HAP-1 (cell line): ENCODE measurements around the gene COPE.
"Not testable (repeated sequence)": the region's sequence is repeated elsewhere in the genome, so short reads cannot be mapped to it uniquely, and the experiment has no call there.

Experiments used
- DNase-seq, 2 experiments: peaks; one replicate each; pipeline ENCODE4 v3.0.0-alpha.2; 2016 to 2020; ENCODE audit warnings: low spot score in 2 of 2
- H3K27me3 ChIP-seq: fragments of 250-450 bp; sonication (Bioruptor Pico); 2 replicates; pipeline ENCODE4 v1.5.1; 2020; ENCODE audit warnings: low read depth, mild to moderate bottlenecking, moderate library complexity
- H3K36me3 ChIP-seq: fragments of 250-450 bp; sonication (Bioruptor Pico); replicated peaks from 2 replicates; pipeline ENCODE4 v1.5.1; 2020; ENCODE audit warnings: mild to moderate bottlenecking
- H3K4me1 ChIP-seq: fragments of 250-450 bp; sonication (Bioruptor Pico); 2 replicates; pipeline ENCODE4 v1.5.1; 2020; ENCODE audit warnings: mild to moderate bottlenecking
- H3K4me3 ChIP-seq: fragments of 250-450 bp; sonication (Bioruptor Pico); 2 replicates; pipeline ENCODE4 v1.5.1; 2020; ENCODE audit warnings: mild to moderate bottlenecking, moderate library complexity
- H3K9me3 ChIP-seq: fragments of 250-450 bp; sonication (Bioruptor Pico); 2 replicates; pipeline ENCODE4 v1.5.1; 2020; ENCODE audit warnings: mild to moderate bottlenecking, moderate library complexity
- in situ Hi-C: fragments of 300-500 bp; cut with MboI; formaldehyde crosslinking; loops from 3 replicates; pipeline ENCODE4 v1.14.3; 2020; ENCODE audit warnings: low sequenced_read_pairs, inconsistent platforms, mixed read lengths

COPE gene

GRCh38 chr19:18910010-18910409 is 9.2 kb downstream of the COPE start:
- no peaks in the 10 kb centered on the region for H3K9me3 ChIP-seq
- no peaks in the 10 kb centered on the region for H3K4me1 ChIP-seq
- H3K27me3 ChIP-seq: no peaks in the 10 kb centered on the region
- in situ Hi-C loops: no loop called here
- H3K36me3 ChIP-seq: peaks cover 14% of the 10 kb centered on the region
- no peak overlapping the region for H3K4me3 ChIP-seq
- no peak for DNase-seq

GRCh38 chr19:18908917-18909619 is 10.1 kb downstream of the COPE start:
- Histone ChIP-seq H3K9me3 (no peaks in the 10 kb centered on the region), H3K4me1 (no peaks in the 10 kb centered on the region), H3K27me3 (no peaks in the 10 kb centered on the region), H3K36me3 (peaks cover 14% of the 10 kb centered on the region), H3K4me3 (no peak overlapping the region)
- in situ Hi-C loops: no loop called here
- no peak for DNase-seq

- H3K27me3 ChIP-seq: no peaks in the 10 kb centered on the region
- H3K36me3 ChIP-seq: peaks cover 4% of the 10 kb centered on the region
- no peak for DNase-seq
- no peak overlapping the region for H3K4me3 ChIP-seq
- in situ Hi-C loops: no loop called here
- no peaks in the 10 kb centered on the region for H3K4me1 ChIP-seq
- H3K9me3 ChIP-seq: no peaks in the 10 kb centered on the region
These were observed 12.3 kb downstream of the COPE start for GRCh38 chr19:18906605-18907519.

GRCh38 chr19:18905513-18906236 is 13.5 kb downstream of the COPE start:
- no peak for DNase-seq
- Histone ChIP-seq H3K27me3 (no peaks in the 10 kb centered on the region), H3K9me3 (no peaks in the 10 kb centered on the region), H3K4me3 (no peak overlapping the region), H3K4me1 (no peaks in the 10 kb centered on the region), H3K36me3 (peaks cover 4% of the 10 kb centered on the region)
- in situ Hi-C loops: no loop called here

GRCh38 chr19:18905058-18905456 is 14.1 kb downstream of the COPE start:
- Histone ChIP-seq H3K4me1 (no peaks in the 10 kb centered on the region), H3K4me3 (no peak overlapping the region), H3K27me3 (no peaks in the 10 kb centered on the region), H3K9me3 (no peaks in the 10 kb centered on the region), H3K36me3 (peaks cover 4% of the 10 kb centered on the region)
- no peak for DNase-seq
- in situ Hi-C loops: no loop called here

GRCh38 chr19:18904334-18905057 is 14.7 kb downstream of the COPE start:
- Histone ChIP-seq H3K4me1 (no peaks in the 10 kb centered on the region), H3K9me3 (no peaks in the 10 kb centered on the region), H3K36me3 (peaks cover 4% of the 10 kb centered on the region), H3K27me3 (no peaks in the 10 kb centered on the region), H3K4me3 (no peak overlapping the region)
- in situ Hi-C loops: no loop called here
- DNase-seq: no peak

GRCh38 chr19:18903156-18904037 is 15.8 kb downstream of the COPE start:
- in situ Hi-C loops: no loop called here
- H3K4me1 ChIP-seq: no peaks in the 10 kb centered on the region

GRCh38 chr19:18902519-18902918 is 16.7 kb downstream of the COPE start:
- H3K4me1 ChIP-seq, DNase-seq, in situ Hi-C loops, H3K9me3 ChIP-seq, H3K36me3 ChIP-seq, H3K4me3 ChIP-seq, H3K27me3 ChIP-seq: not testable (repeated sequence)

More at GRCh38 chr19:18903156-18904037, 15.8 kb downstream of the COPE start:
- DNase-seq: no peak
- Histone ChIP-seq H3K4me3 (no peak overlapping the region), H3K36me3 (peaks cover 4% of the 10 kb centered on the region), H3K9me3 (no peaks in the 10 kb centered on the region), H3K27me3 (no peaks in the 10 kb centered on the region)

- Histone ChIP-seq H3K4me1 (no peaks in the 10 kb centered on the region), H3K27me3 (no peaks in the 10 kb centered on the region), H3K9me3 (no peaks in the 10 kb centered on the region), H3K4me3 (no peak overlapping the region), H3K36me3 (no peaks in the 10 kb centered on the region; the same call in none of the 2 replicates)
- DNase-seq: no peak
- in situ Hi-C loops: no loop called here
These were observed 17.7 kb downstream of the COPE start for GRCh38 chr19:18901491-18901890.

GRCh38 chr19:18900700-18901481 is 18.3 kb downstream of the COPE start:
- no peaks in the 10 kb centered on the region; the same call in 1 of the 2 replicates for H3K36me3 ChIP-seq
- DNase-seq: no peak
- no peaks in the 10 kb centered on the region for H3K9me3 ChIP-seq
- H3K4me3 ChIP-seq: no peak overlapping the region
- H3K4me1 ChIP-seq: no peaks in the 10 kb centered on the region
- H3K27me3 ChIP-seq: no peaks in the 10 kb centered on the region
- in situ Hi-C loops: no loop called here

GRCh38 chr19:18899624-18900560 is 19.3 kb downstream of the COPE start:
- no peak overlapping the region for H3K4me3 ChIP-seq
- H3K27me3 ChIP-seq: no peaks in the 10 kb centered on the region
- in situ Hi-C loops: no loop called here
- DNase-seq: no peak
- H3K4me1 ChIP-seq: no peaks in the 10 kb centered on the region
- no peaks in the 10 kb centered on the region for H3K9me3 ChIP-seq
- no peaks in the 10 kb centered on the region; the same call in 1 of the 2 replicates for H3K36me3 ChIP-seq
